H1 (cell line): ENCODE measurements around the gene CLPX.

Experiments used
- KDM1A ChIP-seq: fragments of 200-600, 300-600 bp; sonication (generic); IDR thresholded peaks from 2 replicates; pipeline ENCODE4 v1.7.1; 2016; ENCODE audit warnings: mild to moderate bottlenecking, low read length, borderline replicate concordance
- MAFK ChIP-seq: IDR thresholded peaks from 2 replicates; pipeline ENCODE4 v1.6.1; 2012; ENCODE audit warnings: low read depth, mild to moderate bottlenecking, improper control_type of control experiment, low read length
- POLR2A ChIP-seq, 2 experiments: IDR thresholded peaks; 1 replicate in 1 of 2; 2 replicates in 1 of 2; pipeline ENCODE4 v1.6.1; 2011; ENCODE audit warnings: low read depth in 2 of 2, low read length in 2 of 2, mild to moderate bottlenecking in 2 of 2; ENCODE audit errors: control extremely low read depth in 1 of 2
- RAD21 ChIP-seq, 2 experiments: IDR thresholded peaks in 1 of 2; conservative IDR thresholded peaks in 1 of 2; 2 replicates each; pipeline ENCODE4 v1.6.1; 2011; ENCODE audit warnings: low read depth in 2 of 2, low read length in 2 of 2, improper control_type of control experiment in 1 of 2, inconsistent platforms in 1 of 2, mild to moderate bottlenecking in 1 of 2, moderate library complexity in 1 of 2
- SP4 ChIP-seq: IDR thresholded peaks from 2 replicates; pipeline ENCODE4 v1.6.1; 2012; ENCODE audit warnings: low read length, inconsistent platforms
- SUZ12 ChIP-seq: fragments of 200-600 bp; sonication (generic); IDR thresholded peaks from 2 replicates; pipeline ENCODE4 v1.6.1; 2012; ENCODE audit warnings: mild to moderate bottlenecking, inconsistent platforms, low read length, moderate library complexity, mixed read lengths
- TF ChIP-seq, protein P1 (sequence below), 3 experiments: IDR thresholded peaks; 1 replicate in 2 of 3; 2 replicates in 1 of 3; pipeline versions ENCODE4 v1.5.1 to v1.6.1; 2011; ENCODE audit warnings: low read length in 3 of 3, mild to moderate bottlenecking in 3 of 3, inconsistent platforms in 2 of 3, low read depth in 1 of 3, moderate library complexity in 1 of 3; ENCODE audit not compliant: insufficient read depth in 1 of 3; ENCODE audit errors: control extremely low read depth in 1 of 3

DNA sequence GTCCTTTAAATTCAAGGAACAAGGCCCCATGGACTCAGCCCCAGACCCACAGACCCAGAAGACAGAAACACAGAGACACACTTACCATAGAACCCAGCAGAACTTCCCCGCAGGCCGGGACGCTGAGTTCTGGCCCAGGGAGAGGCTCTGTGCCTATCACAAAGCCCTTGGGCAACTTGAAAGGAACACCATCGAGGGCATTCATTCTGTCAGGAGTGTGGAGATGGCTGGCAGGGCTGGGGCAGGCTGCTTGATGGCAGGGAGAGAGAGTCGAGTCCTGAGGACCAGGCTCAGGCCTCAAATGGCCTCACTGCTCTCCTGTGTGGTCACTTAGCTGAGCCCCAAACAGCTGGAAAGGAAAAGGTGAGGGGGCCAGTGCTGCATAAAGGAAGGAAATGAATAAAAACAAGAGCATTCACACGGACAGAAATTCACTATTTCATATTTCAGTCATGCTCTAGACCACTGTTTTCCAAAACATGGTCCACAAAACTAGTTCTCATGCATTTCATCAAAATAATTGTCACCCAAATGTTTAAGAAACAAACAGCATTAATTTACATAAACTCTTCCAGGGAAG, 79.0 kb downstream of the CLPX start:
- TF ChIP-seq RAD21 (IDR thresholded peaks at IDR 0.05 in 1 of 2, conservative IDR thresholded peaks at IDR 0.05 in 1 of 2; ENCODE audit: low read depth in 2 of 2, low read length in 2 of 2) (no peak), POLR2A (IDR thresholded peaks at IDR 0.05; ENCODE audit: control extremely low read depth in 1 of 2, low read depth in 2 of 2, low read length in 2 of 2) (no peak), KDM1A (no peak), SUZ12 (no peak), MAFK (no peak), SP4 (no peak)
- TF ChIP-seq, protein P1, sequence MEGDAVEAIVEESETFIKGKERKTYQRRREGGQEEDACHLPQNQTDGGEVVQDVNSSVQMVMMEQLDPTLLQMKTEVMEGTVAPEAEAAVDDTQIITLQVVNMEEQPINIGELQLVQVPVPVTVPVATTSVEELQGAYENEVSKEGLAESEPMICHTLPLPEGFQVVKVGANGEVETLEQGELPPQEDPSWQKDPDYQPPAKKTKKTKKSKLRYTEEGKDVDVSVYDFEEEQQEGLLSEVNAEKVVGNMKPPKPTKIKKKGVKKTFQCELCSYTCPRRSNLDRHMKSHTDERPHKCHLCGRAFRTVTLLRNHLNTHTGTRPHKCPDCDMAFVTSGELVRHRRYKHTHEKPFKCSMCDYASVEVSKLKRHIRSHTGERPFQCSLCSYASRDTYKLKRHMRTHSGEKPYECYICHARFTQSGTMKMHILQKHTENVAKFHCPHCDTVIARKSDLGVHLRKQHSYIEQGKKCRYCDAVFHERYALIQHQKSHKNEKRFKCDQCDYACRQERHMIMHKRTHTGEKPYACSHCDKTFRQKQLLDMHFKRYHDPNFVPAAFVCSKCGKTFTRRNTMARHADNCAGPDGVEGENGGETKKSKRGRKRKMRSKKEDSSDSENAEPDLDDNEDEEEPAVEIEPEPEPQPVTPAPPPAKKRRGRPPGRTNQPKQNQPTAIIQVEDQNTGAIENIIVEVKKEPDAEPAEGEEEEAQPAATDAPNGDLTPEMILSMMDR (IDR thresholded peaks at IDR 0.05; ENCODE audit: control extremely low read depth in 1 of 3, insufficient read depth in 1 of 3, low read depth in 1 of 3, low read length in 3 of 3) = no peak
